ENCODE data around the gene CD302. TPM values are rescaled to one million over a fixed set of nuclear protein-coding genes. Genes with fewer than 3 reads are reported as not detected.

CD302 gene
- total and polyA plus RNA-seq, 10 of the 15 experiments (the other 5 are each of a cell fraction or from before 2014, with no cell fraction given), result 0.48 to 4.0 (median 2.1) TPM

- CTCF ChIA-PET, result interaction anchor here (0.5 to 1.1 kb wide), 3 partner anchors 16 to 109 kb away, joined by 3 to 6 read pairs (median 3); no protein-coding TSS in a partner anchor
- Histone ChIP-seq H3K4me2 (ENCODE audit: control insufficient read depth, insufficient read depth) (no peak overlapping the region), H3K4me1 (ENCODE audit: control insufficient read depth, insufficient read depth, low read length) (no peaks in the 10 kb centered on the region), H3K27me3 (replicated peaks in 1 of 2; ENCODE audit: control insufficient read depth in 2 of 2, insufficient read depth in 2 of 2, low read length in 1 of 2) (no peaks in the 10 kb centered on the region), H3K4me3 (no peak overlapping the region), H2AFZ (ENCODE audit: control insufficient read depth, low read depth, low read length) (no peak overlapping the region), H4K20me1 (ENCODE audit: control insufficient read depth, insufficient read depth) (no peaks in the 10 kb centered on the region), H3K79me2 (ENCODE audit: control insufficient read depth, insufficient read depth, low read length) (no peaks in the 10 kb centered on the region), H3K9ac (ENCODE audit: control insufficient read depth, insufficient read depth, low read length) (no peak overlapping the region), H3K9me3 (replicated peaks; ENCODE audit: control insufficient read depth, insufficient read depth, low read length) (no peaks in the 10 kb centered on the region), H3K27ac (ENCODE audit: control insufficient read depth, insufficient read depth) (no peak overlapping the region), H3K36me3 (ENCODE audit: control insufficient read depth in 2 of 2, insufficient read depth in 2 of 2, low read length in 1 of 2) (peaks cover 0 to 17% of the 10 kb centered on the region in 2 experiments; a peak in 1 of 4 replicates)
- RAD21 ChIA-PET (ENCODE audit: unreplicated experiment), result no interaction called here
- POLR2A ChIA-PET, result no interaction called here
- in situ Hi-C loops (cut with MboI) (no loop called here), intact Hi-C loops (cut with micrococcal nuclease; ENCODE audit: unreplicated experiment) (no loop called here)
- DNase-seq (ENCODE audit: low read depth, low spot score) (no peak), FAIRE-seq (no peak), ATAC-seq (no peak)
- SMC1A ChIA-PET (ENCODE audit: uncharacterized antibody, unreplicated experiment), result interaction anchor here (0.6 to 1.5 kb wide), 3 partner anchors 33 to 126 kb away, joined by 3 to 5 read pairs (median 4); no protein-coding TSS in a partner anchor
- 99% methylated on average over 4 of the region's 4 CpGs for WGBS (ENCODE audit: insufficient coverage, insufficient replicate concordance, low lambda C conversion rate, missing lambda C conversion rate)
- TF ChIP-seq MTA3 (IDR thresholded peaks at IDR 0.05; ENCODE audit: borderline replicate concordance, low read length), result no peak
- no peak for TF ChIP-seq KLF5 (IDR thresholded peaks at IDR 0.05; ENCODE audit: partially characterized antibody)
- TF ChIP-seq CBX3 (IDR thresholded peaks at IDR 0.05; ENCODE audit: borderline replicate concordance, low read depth), result no peak
- no peak for TF ChIP-seq IKZF1 (conservative IDR thresholded peaks at IDR 0.05)
- no peak for TF ChIP-seq TCF7 (IDR thresholded peaks at IDR 0.05; ENCODE audit: borderline replicate concordance)
- no peak for TF ChIP-seq ZBTB4 (CRISPR knock-in tag; IDR thresholded peaks at IDR 0.05)
- no peak for TF ChIP-seq HDGF (IDR thresholded peaks at IDR 0.05)
- no peak for TF ChIP-seq SP1 (IDR thresholded peaks at IDR 0.05; ENCODE audit: low read depth, low read length)
- no peak for TF ChIP-seq NR2F1 (conservative IDR thresholded peaks at IDR 0.05)
- TF ChIP-seq JUNB (IDR thresholded peaks at IDR 0.05), result no peak
- no peak for TF ChIP-seq YY1 (IDR thresholded peaks at IDR 0.05; ENCODE audit: low read depth, low read length)
- no peak for TF ChIP-seq RB1 (IDR thresholded peaks at IDR 0.05; ENCODE audit: borderline replicate concordance)
- TF ChIP-seq EZH2 (IDR thresholded peaks at IDR 0.05; ENCODE audit: borderline replicate concordance, control insufficient read depth, low read depth, low read length), result no peak
- TF ChIP-seq, protein P1, sequence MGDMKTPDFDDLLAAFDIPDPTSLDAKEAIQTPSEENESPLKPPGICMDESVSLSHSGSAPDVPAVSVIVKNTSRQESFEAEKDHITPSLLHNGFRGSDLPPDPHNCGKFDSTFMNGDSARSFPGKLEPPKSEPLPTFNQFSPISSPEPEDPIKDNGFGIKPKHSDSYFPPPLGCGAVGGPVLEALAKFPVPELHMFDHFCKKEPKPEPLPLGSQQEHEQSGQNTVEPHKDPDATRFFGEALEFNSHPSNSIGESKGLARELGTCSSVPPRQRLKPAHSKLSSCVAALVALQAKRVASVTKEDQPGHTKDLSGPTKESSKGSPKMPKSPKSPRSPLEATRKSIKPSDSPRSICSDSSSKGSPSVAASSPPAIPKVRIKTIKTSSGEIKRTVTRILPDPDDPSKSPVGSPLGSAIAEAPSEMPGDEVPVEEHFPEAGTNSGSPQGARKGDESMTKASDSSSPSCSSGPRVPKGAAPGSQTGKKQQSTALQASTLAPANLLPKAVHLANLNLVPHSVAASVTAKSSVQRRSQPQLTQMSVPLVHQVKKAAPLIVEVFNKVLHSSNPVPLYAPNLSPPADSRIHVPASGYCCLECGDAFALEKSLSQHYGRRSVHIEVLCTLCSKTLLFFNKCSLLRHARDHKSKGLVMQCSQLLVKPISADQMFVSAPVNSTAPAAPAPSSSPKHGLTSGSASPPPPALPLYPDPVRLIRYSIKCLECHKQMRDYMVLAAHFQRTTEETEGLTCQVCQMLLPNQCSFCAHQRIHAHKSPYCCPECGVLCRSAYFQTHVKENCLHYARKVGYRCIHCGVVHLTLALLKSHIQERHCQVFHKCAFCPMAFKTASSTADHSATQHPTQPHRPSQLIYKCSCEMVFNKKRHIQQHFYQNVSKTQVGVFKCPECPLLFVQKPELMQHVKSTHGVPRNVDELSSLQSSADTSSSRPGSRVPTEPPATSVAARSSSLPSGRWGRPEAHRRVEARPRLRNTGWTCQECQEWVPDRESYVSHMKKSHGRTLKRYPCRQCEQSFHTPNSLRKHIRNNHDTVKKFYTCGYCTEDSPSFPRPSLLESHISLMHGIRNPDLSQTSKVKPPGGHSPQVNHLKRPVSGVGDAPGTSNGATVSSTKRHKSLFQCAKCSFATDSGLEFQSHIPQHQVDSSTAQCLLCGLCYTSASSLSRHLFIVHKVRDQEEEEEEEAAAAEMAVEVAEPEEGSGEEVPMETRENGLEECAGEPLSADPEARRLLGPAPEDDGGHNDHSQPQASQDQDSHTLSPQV (IDR thresholded peaks at IDR 0.05), result no peak
- no peak for TF ChIP-seq ZBED1 (IDR thresholded peaks at IDR 0.05; ENCODE audit: borderline replicate concordance)
- TF ChIP-seq SMAD1 (IDR thresholded peaks at IDR 0.05; ENCODE audit: low read depth, partially characterized antibody), result no peak
- no peak for TF ChIP-seq CHD1 (IDR thresholded peaks at IDR 0.05; ENCODE audit: low read depth, low read length)
- no peak for TF ChIP-seq JUND (IDR thresholded peaks at IDR 0.05; ENCODE audit: low read depth, low read length)
- BruUV-seq (replicated peaks), result no TSS peak
These were observed 13.2 kb upstream of the CD302 start for GRCh38 chr2:159811232-159811631.
